NCI-H1092 (cell line): ENCODE measurements around the gene GALNT2.

ENCODE experiments used
- DNase-seq: peaks from one replicate; lab custom pipeline; 2025; lab: John Stamatoyannopoulos, UW

The GALNT2 gene

DNA sequence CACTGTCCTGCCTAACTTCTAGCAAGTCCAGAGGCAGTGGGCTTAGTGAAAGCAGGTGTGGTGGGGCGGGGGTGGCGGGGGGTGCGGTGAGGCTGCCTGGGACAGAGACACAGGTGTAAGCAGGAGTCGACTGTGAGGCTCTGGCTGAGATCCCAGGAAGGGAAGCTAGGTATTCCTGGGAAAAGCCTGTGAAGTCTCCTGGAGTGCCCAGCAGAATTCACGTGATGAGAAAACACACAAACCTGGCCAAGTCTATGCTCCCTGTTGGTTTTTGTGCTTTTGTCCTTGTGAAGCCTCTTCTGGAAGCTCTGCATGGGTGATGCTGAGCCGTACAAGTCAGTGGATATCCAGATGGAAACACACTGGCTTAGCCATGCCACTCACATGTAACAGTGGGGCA lies 5.3 kb downstream of the GALNT2 start:
- no peak for DNase-seq

- DNase-seq = no peak
Observed at GRCh38 chr1:230072866-230073265, 5.8 kb downstream of the GALNT2 start.

DNA sequence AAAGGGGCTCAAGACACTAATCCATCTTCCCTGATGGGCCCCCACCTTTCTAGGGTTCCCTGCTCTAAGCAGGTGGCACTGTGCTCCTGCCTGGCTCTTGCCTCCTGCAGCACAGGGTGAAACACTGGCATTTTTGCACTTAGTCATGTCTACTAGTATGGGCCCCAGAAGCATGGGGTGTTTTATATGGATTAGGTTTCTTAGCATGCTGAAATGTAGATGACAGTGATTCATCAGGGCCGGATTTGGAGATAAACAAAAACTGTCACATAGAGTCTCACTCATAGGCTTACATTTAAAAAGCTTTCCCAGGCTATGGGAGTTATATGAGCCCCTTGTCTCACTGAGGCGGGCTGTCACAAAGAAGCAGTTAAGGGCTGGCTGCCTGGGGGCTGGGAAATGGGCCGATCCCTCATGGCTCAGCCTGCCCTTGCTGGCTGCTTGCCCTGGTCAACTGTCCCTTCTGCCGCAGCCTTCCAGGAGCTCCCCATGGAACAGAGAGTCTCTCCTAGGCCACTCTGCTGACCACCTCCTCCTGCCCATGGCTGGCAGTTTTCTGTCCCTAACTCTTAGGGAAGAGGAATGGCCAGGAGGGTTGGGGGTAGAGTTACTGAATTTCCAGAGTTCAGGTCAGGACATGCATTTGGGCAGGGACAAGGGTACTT lies 6.5 kb downstream of the GALNT2 start:
- no peak for DNase-seq

DNA sequence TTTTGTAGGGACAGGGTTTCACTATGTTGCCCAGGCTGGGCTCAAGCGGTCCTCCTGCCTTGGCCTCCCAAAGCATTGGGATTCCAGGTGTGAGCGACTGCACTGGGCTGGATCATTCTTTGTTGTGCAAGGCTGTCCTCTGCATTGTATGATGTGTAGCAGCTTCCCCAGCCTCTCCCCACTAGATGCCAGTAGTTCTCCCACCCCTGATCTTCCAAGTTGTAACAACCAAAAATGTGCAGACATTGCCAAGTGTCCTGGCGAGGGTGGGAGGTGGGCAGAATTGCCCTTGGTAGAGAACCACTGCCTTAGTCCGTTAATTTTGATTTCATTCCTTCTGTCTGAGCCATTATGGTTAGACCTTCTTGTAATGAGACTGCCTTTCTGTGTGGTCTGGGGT lies 7.2 kb downstream of the GALNT2 start:
- DNase-seq = no peak

DNA sequence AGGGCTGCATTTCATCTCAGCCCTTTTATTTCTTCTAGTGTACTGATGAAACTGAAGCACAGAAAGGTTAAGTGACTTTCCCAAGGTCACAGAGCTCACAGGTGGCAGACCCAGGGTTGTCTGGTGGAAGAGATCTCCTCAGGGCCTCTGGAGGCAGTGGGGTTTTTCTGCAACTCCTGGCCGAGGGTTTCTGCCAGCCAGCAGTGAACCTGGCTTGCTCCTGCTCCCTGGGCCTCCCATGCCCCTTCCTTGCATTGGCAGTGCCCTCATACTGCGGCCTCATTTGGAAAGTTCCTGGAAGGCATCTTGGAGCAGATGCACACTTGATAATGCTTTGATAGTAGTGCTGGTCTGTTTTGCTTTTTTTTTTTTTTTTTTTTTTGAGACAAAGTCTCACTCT lies 7.7 kb downstream of the GALNT2 start:
- no peak for DNase-seq

- DNase-seq = no peak
Observed at GRCh38 chr1:230076121-230076520, 9.1 kb downstream of the GALNT2 start.

DNA sequence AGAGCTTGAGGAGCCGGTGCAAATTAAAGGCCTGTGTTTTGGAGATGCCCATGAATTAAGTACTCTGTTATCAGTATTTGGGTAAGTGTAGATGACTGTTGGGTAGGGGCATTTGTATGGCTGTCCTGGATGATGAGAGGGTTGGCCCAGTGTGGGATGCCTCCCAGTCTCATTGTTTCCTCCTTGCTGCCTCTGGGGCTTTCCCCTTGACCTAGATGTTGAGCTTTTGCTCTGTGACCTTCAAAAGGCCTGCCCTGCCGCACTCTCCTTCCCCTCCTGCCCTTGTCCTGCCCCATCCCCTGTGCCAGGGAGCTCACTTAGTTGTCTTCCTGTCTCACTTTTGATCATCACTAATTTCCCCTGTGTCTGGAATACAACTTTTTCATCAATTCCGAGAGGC lies 10.0 kb downstream of the GALNT2 start:
- no peak for DNase-seq

DNA sequence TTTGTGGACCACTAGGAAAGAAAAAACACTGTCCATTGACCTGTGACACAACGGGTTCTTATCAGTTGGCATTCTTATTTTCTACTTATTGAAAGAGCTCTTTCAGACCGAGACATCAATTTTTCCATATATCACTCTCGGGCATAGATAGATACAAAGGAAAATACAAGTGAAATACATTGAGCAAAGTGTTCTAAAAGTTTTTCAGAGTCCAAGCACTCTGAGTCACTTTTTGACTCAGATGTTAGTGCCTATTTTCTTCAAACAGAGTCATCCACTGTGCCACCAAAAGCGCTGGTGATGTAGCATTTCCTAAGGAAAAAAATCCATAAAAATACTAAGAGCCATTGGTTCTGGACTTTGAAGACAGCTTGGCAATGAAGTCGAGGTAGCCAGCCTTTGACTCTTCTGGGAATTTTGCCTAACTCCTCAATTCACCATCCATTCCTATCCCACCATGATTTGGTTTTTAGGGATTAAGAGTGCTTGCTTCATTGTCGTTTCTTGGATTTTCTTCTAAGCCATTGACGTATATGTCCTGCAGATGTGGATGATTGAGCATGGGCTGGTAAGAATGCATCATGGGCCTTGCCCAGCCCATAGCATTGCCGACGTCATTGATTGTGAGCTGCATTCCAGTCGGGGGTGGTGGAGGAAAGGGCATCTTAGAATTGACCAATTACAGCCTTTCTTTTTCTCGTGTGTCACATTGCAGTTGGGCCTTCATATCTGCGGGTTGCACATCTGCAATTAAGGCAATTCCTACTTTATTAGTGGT lies 10.6 kb downstream of the GALNT2 start:
- no peak for DNase-seq

- DNase-seq = no peak
Observed at GRCh38 chr1:230079199-230080024, 12.4 kb downstream of the GALNT2 start.

DNA sequence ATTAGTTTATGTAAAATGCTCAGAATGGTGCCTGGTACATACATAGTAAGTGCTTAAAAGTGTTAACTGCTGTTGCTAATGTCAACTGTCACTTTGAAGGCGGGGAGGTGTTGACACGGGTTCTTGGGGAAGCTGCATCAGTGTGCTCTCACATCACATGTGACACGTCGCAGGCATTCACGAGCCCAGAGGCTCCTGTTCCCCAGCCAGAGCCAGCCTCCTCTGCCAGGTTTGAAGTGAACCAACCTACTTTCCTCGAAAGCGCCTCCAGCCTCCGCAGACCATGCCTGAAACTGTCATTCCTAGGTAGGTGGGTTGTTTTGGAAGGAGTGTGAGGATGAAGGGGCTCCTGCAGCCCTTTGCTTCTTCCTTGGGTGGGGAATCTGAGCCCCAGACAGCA lies 13.8 kb downstream of the GALNT2 start:
- DNase-seq = no peak

DNA sequence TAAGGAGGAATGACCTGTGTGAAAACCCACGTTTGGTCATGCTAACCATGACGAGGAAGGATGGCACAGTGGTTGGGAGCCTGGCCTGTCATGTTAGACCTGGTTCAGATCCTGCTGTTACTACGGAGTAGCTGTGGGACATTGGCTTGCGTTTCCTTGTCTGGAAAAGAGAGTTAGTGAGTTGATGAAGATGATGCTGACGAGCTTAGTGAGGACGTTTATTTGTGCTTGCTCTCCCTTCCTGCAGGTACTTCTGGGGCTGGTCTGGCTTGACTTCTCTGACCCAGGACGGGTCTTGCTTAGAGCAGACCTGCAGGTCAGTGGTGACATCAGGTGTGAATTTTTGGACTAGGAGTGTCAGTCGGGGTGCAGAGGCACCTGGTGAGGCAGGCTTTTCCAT lies 14.7 kb downstream of the GALNT2 start:
- no peak for DNase-seq

GRCh38 chr1:230082211-230082610 lies 15.2 kb downstream of the GALNT2 start:
- DNase-seq = no peak

DNA sequence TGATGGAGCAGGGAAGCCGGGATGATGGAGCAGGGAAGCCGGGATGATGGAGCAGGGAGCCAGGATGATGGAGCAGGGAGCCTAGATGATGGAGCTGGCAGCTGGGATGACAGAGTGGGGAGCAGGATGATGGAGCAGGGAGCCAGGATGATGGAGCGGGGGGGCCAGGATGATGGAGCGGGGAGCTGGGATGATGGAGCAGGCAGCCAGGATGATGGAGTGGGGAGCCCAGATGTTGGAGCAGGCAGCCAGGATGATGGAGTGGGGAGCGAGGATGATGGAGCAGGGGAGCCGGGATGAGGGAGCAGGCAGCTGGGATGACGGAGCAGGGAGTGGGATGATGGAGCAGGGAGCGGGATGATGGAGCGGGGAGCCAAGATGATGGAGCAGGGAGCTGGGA lies 16.0 kb downstream of the GALNT2 start:
- DNase-seq = no peak

- DNase-seq = no peak
Observed at GRCh38 chr1:230083746-230084407, 16.8 kb downstream of the GALNT2 start.

DNA sequence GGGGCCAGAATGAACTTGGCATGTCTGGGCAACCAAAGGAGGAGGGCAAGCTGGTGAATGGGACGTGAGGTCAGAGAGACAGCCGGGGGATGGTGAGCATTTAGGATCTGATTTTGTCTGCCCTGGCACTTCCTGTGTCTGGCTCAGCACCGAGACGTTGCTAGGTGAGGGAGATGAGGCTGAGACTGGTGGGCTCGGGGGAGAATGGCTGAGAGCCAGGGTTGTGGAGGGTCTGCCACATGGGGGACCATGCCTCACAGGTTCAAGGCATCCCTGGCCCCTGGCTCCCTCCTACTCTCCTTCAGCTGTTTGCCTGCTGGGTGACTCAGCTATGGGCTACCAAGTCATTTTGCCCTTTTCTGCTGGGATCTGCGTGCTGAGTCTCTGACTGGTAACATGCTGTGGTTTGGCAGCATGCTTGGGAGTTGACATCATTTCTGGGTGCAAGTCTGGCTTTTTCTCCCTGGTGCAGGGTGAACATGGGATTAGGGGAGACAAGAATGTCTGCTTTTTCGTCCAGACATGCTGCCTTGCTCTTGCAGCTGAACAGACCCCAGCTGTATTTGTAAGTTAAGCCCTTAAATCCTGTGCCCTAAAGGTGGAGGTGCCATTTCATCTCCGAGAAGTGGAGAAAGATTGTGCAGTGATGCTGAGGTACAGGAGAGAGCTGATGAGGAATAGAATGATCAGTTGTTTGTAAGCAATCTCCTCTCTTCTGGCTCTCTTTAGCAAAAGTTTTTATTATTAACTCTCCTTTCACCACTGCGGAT lies 17.6 kb downstream of the GALNT2 start:
- no peak for DNase-seq

- DNase-seq = no peak
Observed at GRCh38 chr1:230085178-230085515, 18.1 kb downstream of the GALNT2 start.

GRCh38 chr1:230086151-230086550 lies 19.1 kb downstream of the GALNT2 start:
- DNase-seq = no peak

GRCh38 chr1:230087028-230087716 lies 20.1 kb downstream of the GALNT2 start:
- no peak for DNase-seq

- no peak for DNase-seq
Observed at GRCh38 chr1:230087717-230088105, 20.7 kb downstream of the GALNT2 start.

GRCh38 chr1:230090194-230090711 lies 23.2 kb downstream of the GALNT2 start:
- DNase-seq = no peak
